ENCODE measurements around the gene PFDN5. TPM values are rescaled to one million over a fixed set of nuclear protein-coding genes. Genes with fewer than 3 reads are reported as not detected.

PFDN5 gene
- total RNA-seq, 4 donors from 2014 or later, result 518 to 673 (median 591) TPM

- Histone ChIP-seq H3K27ac (no peak overlapping the region), H3K27me3 (no peaks in the 10 kb centered on the region), H3K9me3 (no peaks in the 10 kb centered on the region), H3K36me3 (peaks cover 0 to 6% (median 0%) of the 10 kb centered on the region in 3 donors), H3K4me1 (no peaks in the 10 kb centered on the region), H3K4me3 (no peak overlapping the region)
- WGBS, 2 donors, result 88 to 90% methylated on average over 9 of the region's 9 CpGs
- no peak for DNase-seq (ENCODE audit: low spot score in 2 of 2)
- TF ChIP-seq CTCF (IDR thresholded peaks at IDR 0.05), result no peak
- TF ChIP-seq EP300 (IDR thresholded peaks at IDR 0.05), result no peak
Observed at GRCh38 chr12:53286448-53286847, 8.9 kb upstream of the PFDN5 start.

GRCh38 chr12:53287741-53288216, 7.6 kb upstream of the PFDN5 start:
- no peaks in the 10 kb centered on the region for H3K27me3 ChIP-seq
- H3K27ac ChIP-seq, result no peak overlapping the region
- DNase-seq (ENCODE audit: low spot score in 2 of 2), result peak; percentile 56 to 82
- WGBS, 2 donors, result 75 to 79% methylated on average over 10 to 11 of the region's 11 CpGs
- no peaks in the 10 kb centered on the region for H3K36me3 ChIP-seq
- no peaks in the 10 kb centered on the region for H3K9me3 ChIP-seq
- no peak overlapping the region for H3K4me3 ChIP-seq
- no peaks in the 10 kb centered on the region for H3K4me1 ChIP-seq
- TF ChIP-seq POLR2A (IDR thresholded peaks at IDR 0.05), result no peak
- TF ChIP-seq CTCF (IDR thresholded peaks at IDR 0.05), result peak; percentile 51 to 81 (median 66)
- TF ChIP-seq EP300 (IDR thresholded peaks at IDR 0.05), result no peak

GRCh38 chr12:53288322-53288721, 7.0 kb upstream of the PFDN5 start:
- H3K36me3 ChIP-seq, result no peaks in the 10 kb centered on the region
- no peak for DNase-seq (ENCODE audit: low spot score in 2 of 2)
- no peaks in the 10 kb centered on the region for H3K9me3 ChIP-seq
- TF ChIP-seq POLR2A (IDR thresholded peaks at IDR 0.05) (no peak), EP300 (IDR thresholded peaks at IDR 0.05) (no peak), CTCF (IDR thresholded peaks at IDR 0.05) (no peak)
- H3K4me3 ChIP-seq, result no peak overlapping the region
- WGBS, 2 donors, result 88% methylated on average over 6 of the region's 6 CpGs
- no peaks in the 10 kb centered on the region for H3K27me3 ChIP-seq
- no peak overlapping the region for H3K27ac ChIP-seq
- no peaks in the 10 kb centered on the region for H3K4me1 ChIP-seq

GRCh38 chr12:53289891-53290290, 5.5 kb upstream of the PFDN5 start:
- H3K27ac ChIP-seq, result no peak overlapping the region
- DNase-seq (ENCODE audit: low spot score in 2 of 2), result no peak
- no peak overlapping the region for H3K4me3 ChIP-seq
- WGBS, 2 donors, result 75 to 91% methylated on average over 4 of the region's 4 CpGs
- no peaks in the 10 kb centered on the region for H3K36me3 ChIP-seq
- H3K4me1 ChIP-seq, result peaks cover 0 to 6% (median 3%) of the 10 kb centered on the region in 4 donors
- H3K9me3 ChIP-seq, result no peaks in the 10 kb centered on the region
- no peak for TF ChIP-seq EP300 (IDR thresholded peaks at IDR 0.05)
- no peak for TF ChIP-seq POLR2A (IDR thresholded peaks at IDR 0.05)
- TF ChIP-seq CTCF (IDR thresholded peaks at IDR 0.05), result no peak
- no peaks in the 10 kb centered on the region for H3K27me3 ChIP-seq

GRCh38 chr12:53290661-53291060, 4.7 kb upstream of the PFDN5 start:
- WGBS, 2 donors, result 88 to 94% methylated on average over 9 of the region's 9 CpGs

More at GRCh38 chr12:53290661-53291060, 4.7 kb upstream of the PFDN5 start:
- DNase-seq (ENCODE audit: low spot score in 2 of 2), result no peak
- no peak for TF ChIP-seq EP300 (IDR thresholded peaks at IDR 0.05)
- no peak for TF ChIP-seq CTCF (IDR thresholded peaks at IDR 0.05)
- TF ChIP-seq POLR2A (IDR thresholded peaks at IDR 0.05), result no peak
- H3K27me3 ChIP-seq, result no peaks in the 10 kb centered on the region
- no peak overlapping the region for H3K4me3 ChIP-seq
- H3K9me3 ChIP-seq, result no peaks in the 10 kb centered on the region
- H3K4me1 ChIP-seq, result peaks cover 0 to 8% (median 4%) of the 10 kb centered on the region in 4 donors
- H3K27ac ChIP-seq, result no peak overlapping the region
- no peaks in the 10 kb centered on the region for H3K36me3 ChIP-seq

Measured in tibial nerve (tissue), 4 donors.